HG03108 (cell line): Measurements from ENCODE around the gene XRN2.

Experiments used
- ATAC-seq: cut with Tn5 transposase; IDR thresholded peaks from one replicate; pipeline ENCODE4 v1.9.1; 2021; ENCODE audit warnings: moderate library complexity; ENCODE audit not compliant: unreplicated experiment

XRN2 gene

GRCh38 chr20:21291026-21291425 lies 12.1 kb upstream of the XRN2 start:
- no peak for ATAC-seq

- ATAC-seq = no peak
These were observed 8.4 kb upstream of the XRN2 start for GRCh38 chr20:21294755-21295154.

- ATAC-seq = no peak
These were observed 1.0 kb upstream of the XRN2 start for GRCh38 chr20:21301940-21302663.

GRCh38 chr20:21302664-21303060 lies 469 bp upstream of the XRN2 start:
- ATAC-seq = no peak

- ATAC-seq = no peak
These were observed 898 bp downstream of the XRN2 start for GRCh38 chr20:21303872-21304586.

- no peak for ATAC-seq
These were observed 5.2 kb downstream of the XRN2 start for GRCh38 chr20:21308340-21308739.

- no peak for ATAC-seq
These were observed 6.7 kb downstream of the XRN2 start for GRCh38 chr20:21309678-21310467.

GRCh38 chr20:21312813-21313474 lies 9.8 kb downstream of the XRN2 start:
- no peak for ATAC-seq

- no peak for ATAC-seq
These were observed 12.0 kb downstream of the XRN2 start for GRCh38 chr20:21315138-21315537.

- no peak for ATAC-seq
These were observed 19.1 kb downstream of the XRN2 start for GRCh38 chr20:21322083-21322710.

GRCh38 chr20:21322921-21323331 lies 19.8 kb downstream of the XRN2 start:
- no peak for ATAC-seq

- ATAC-seq = no peak
These were observed 20.5 kb downstream of the XRN2 start for GRCh38 chr20:21323640-21324039.

GRCh38 chr20:21324126-21324525 lies 21.0 kb downstream of the XRN2 start:
- ATAC-seq = no peak

- no peak for ATAC-seq
These were observed 22.2 kb downstream of the XRN2 start for GRCh38 chr20:21325296-21325695.

GRCh38 chr20:21326700-21327099 lies 23.6 kb downstream of the XRN2 start:
- no peak for ATAC-seq

GRCh38 chr20:21336455-21337151 lies 33.5 kb downstream of the XRN2 start:
- ATAC-seq = no peak

GRCh38 chr20:21338291-21338690 lies 35.2 kb downstream of the XRN2 start:
- no peak for ATAC-seq

GRCh38 chr20:21339499-21339898 lies 36.4 kb downstream of the XRN2 start:
- no peak for ATAC-seq

GRCh38 chr20:21340991-21341697 lies 38.0 kb downstream of the XRN2 start:
- no peak for ATAC-seq
